ENCODE data around the gene SIRT2. TPM values are rescaled to one million over a fixed set of nuclear protein-coding genes. Genes with fewer than 3 reads are reported as not detected.
"Not testable (repeated sequence)": the region's sequence is repeated elsewhere in the genome, so short reads cannot be mapped to it uniquely, and the experiment has no call there.

SIRT2 gene
- total RNA-seq, 1 donor from 2014 or later, result 10.9 TPM

DNA sequence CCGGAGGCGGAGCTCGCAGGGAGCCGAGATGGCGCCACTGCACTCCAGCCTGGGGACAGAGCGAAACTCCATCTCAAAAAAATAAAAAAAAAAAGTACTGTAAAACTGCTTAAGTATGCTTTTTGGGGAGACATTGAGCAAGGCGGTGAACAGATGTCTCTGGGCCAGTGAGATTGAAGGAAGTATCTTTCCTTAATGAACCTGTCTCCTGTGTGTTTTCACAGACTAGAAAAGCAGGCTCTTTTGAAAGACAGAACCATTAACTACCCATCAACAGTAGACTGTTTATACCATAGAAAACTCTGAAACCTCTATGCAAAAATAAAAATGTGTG is 66.4 kb downstream of the SIRT2 start:
- peak overlapping the region; percentile 48 for H3K27ac ChIP-seq
- peaks cover 28% of the 10 kb centered on the region for H3K36me3 Mint-ChIP-seq

GRCh38 chr19:38831142-38831605 is 68.2 kb downstream of the SIRT2 start:
- Histone ChIP-seq H3K27me3 (no peaks in the 10 kb centered on the region), H4K20me1 (ENCODE audit: low read depth) (peaks cover 2% of the 10 kb centered on the region), H2AFZ (replicated peaks) (peak overlapping the region; percentile 92), H3K9me3 (ENCODE audit: low read depth) (no peaks in the 10 kb centered on the region), H3K27ac (no peak overlapping the region), H3K79me2 (ENCODE audit: low read depth) (peaks cover 10% of the 10 kb centered on the region), H3K36me3 (peaks cover 8% of the 10 kb centered on the region), H3F3A (ENCODE audit: low read depth) (peaks cover 40% of the 10 kb centered on the region), H3K4me1 (peaks cover 8% of the 10 kb centered on the region), H3K4me2 (peak overlapping the region; percentile 92), H3K4me3 (peak overlapping the region; percentile 73), H3K9ac (peak overlapping the region; percentile 50)
- no peaks in the 10 kb centered on the region for H3K9me3 Mint-ChIP-seq
- peaks cover 5% of the 10 kb centered on the region for H3K27me3 Mint-ChIP-seq (ENCODE audit: insufficient read depth, low read depth)
- no peak for TF ChIP-seq CTCF (IDR thresholded peaks at IDR 0.05)
- peak overlapping the region; percentile 91 for H3K27ac Mint-ChIP-seq
- DNase-seq (ENCODE audit: low spot score), result peak; percentile 56
- H3K4me1 Mint-ChIP-seq, result peaks cover 21% of the 10 kb centered on the region
- peak overlapping the region; percentile 91 for H3K4me3 Mint-ChIP-seq
- peaks cover 27% of the 10 kb centered on the region for H3K36me3 Mint-ChIP-seq

More for the DNA sequence above, 66.4 kb downstream of the SIRT2 start:
- Histone ChIP-seq H3K79me2 (ENCODE audit: low read depth) (peaks cover 10% of the 10 kb centered on the region), H3K27me3 (no peaks in the 10 kb centered on the region), H3K4me2 (no peak overlapping the region), H3K9ac (no peak overlapping the region), H3K4me1 (peaks cover 8% of the 10 kb centered on the region), H4K20me1 (ENCODE audit: low read depth) (peaks cover 7% of the 10 kb centered on the region), H3F3A (ENCODE audit: low read depth) (peaks cover 58% of the 10 kb centered on the region), H2AFZ (replicated peaks) (no peak overlapping the region), H3K4me3 (no peak overlapping the region), H3K9me3 (ENCODE audit: low read depth) (no peaks in the 10 kb centered on the region), H3K36me3 (peaks cover 3% of the 10 kb centered on the region)
- Mint-ChIP-seq H3K4me3 (no peak overlapping the region), H3K27ac (no peak overlapping the region), H3K27me3 (ENCODE audit: insufficient read depth, low read depth) (peaks cover 6% of the 10 kb centered on the region), H3K4me1 (peaks cover 16% of the 10 kb centered on the region), H3K9me3 (no peaks in the 10 kb centered on the region)
- TF ChIP-seq EZH2 (IDR thresholded peaks at IDR 0.05) (no peak), CTCF (IDR thresholded peaks at IDR 0.05) (no peak), EZH2phosphoT487 (IDR thresholded peaks at IDR 0.05) (no peak)
- DNase-seq (ENCODE audit: low spot score), result no peak

- Histone ChIP-seq H3K27ac (no peak overlapping the region), H3K4me1 (peaks cover 9% of the 10 kb centered on the region), H3K79me2 (ENCODE audit: low read depth) (peaks cover 10% of the 10 kb centered on the region), H3K27me3 (no peaks in the 10 kb centered on the region), H3K4me2 (no peak overlapping the region), H3K9me3 (ENCODE audit: low read depth) (no peaks in the 10 kb centered on the region), H3K4me3 (no peak overlapping the region), H3F3A (ENCODE audit: low read depth) (peaks cover 32% of the 10 kb centered on the region), H3K9ac (no peak overlapping the region), H4K20me1 (ENCODE audit: low read depth) (no peaks in the 10 kb centered on the region), H2AFZ (replicated peaks) (no peak overlapping the region), H3K36me3 (peaks cover 8% of the 10 kb centered on the region)
- Mint-ChIP-seq H3K27ac (no peak overlapping the region), H3K4me1 (peaks cover 25% of the 10 kb centered on the region), H3K27me3 (ENCODE audit: insufficient read depth, low read depth) (peaks cover 4% of the 10 kb centered on the region), H3K9me3 (no peaks in the 10 kb centered on the region), H3K4me3 (peak overlapping the region; percentile 91), H3K36me3 (peaks cover 24% of the 10 kb centered on the region)
- TF ChIP-seq EZH2 (IDR thresholded peaks at IDR 0.05) (no peak), CTCF (IDR thresholded peaks at IDR 0.05) (no peak), EZH2phosphoT487 (IDR thresholded peaks at IDR 0.05) (no peak)
- DNase-seq (ENCODE audit: low spot score), result no peak
Measured at GRCh38 chr19:38830039-38830733, 69.2 kb downstream of the SIRT2 start.

DNA sequence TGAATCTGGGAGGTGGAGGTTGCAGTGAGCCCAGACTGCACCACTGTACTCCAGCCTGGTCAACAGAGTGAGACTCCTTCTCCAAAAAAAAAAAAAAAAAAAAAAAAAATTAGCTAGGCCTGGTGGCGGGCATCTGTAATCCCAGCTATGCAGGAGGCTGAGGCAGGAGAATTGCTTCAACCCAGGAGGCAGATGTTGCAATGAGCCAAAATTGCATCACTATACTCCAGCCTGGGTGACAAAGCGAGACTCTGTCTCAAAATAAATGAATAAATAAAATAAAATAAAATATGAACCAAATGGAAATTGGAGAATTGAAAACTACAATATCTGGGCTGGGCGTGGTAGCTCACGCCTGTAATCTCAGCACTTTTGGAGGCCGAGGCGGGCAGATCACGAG is 70.2 kb downstream of the SIRT2 start:
- H3K9ac ChIP-seq; H3K36me3 ChIP-seq; H3K27me3 ChIP-seq; H3K27me3 Mint-ChIP-seq (ENCODE audit: insufficient read depth, low read depth); H3K27ac Mint-ChIP-seq; H3K4me2 ChIP-seq; H3K4me3 ChIP-seq; H3K27ac ChIP-seq; H3K9me3 Mint-ChIP-seq; H4K20me1 ChIP-seq (ENCODE audit: low read depth); DNase-seq (ENCODE audit: low spot score); H2AFZ ChIP-seq (replicated peaks); H3K9me3 ChIP-seq (ENCODE audit: low read depth): not testable (repeated sequence)
- H3K4me1 Mint-ChIP-seq, result peaks cover 35% of the 10 kb centered on the region
- H3K4me3 Mint-ChIP-seq, result peak overlapping the region; percentile 33
- Histone ChIP-seq H3F3A (ENCODE audit: low read depth) (peaks cover 33% of the 10 kb centered on the region), H3K4me1 (peaks cover 19% of the 10 kb centered on the region), H3K79me2 (ENCODE audit: low read depth) (peaks cover 10% of the 10 kb centered on the region)
- peaks cover 22% of the 10 kb centered on the region for H3K36me3 Mint-ChIP-seq

All from neural progenitor cell (in vitro differentiated cells).